Uterus (tissue), 4 donors: ENCODE measurements around the gene TCAIM. TPM values are rescaled to one million over a fixed set of nuclear protein-coding genes. Genes with fewer than 3 reads are reported as not detected.
A peak's percentile ranks its signal among the peaks of the same experiment; 100 is the strongest.

ENCODE experiments used
- DNase-seq, 2 donors: peaks; one replicate each; pipeline ENCODE4 v3.0.0-alpha.2; 2019 to 2020
- H3K27ac ChIP-seq, 2 donors: fragments of 200-600 bp; sonication (generic); 1 replicate in 1 of 2; 2 replicates in 1 of 2; pipeline ENCODE4 v1.5.1; 2016 to 2018
- H3K27me3 ChIP-seq, 2 donors: fragments of 200-600 bp; sonication (generic); one replicate each; pipeline ENCODE4 v1.5.1; 2018 to 2019; ENCODE audit warnings: control low read depth in 1 of 2
- H3K36me3 ChIP-seq, 2 donors: fragments of 200-600 bp; sonication (generic); one replicate each; pipeline ENCODE4 v1.5.1; 2019; ENCODE audit warnings: control low read depth in 1 of 2
- H3K4me1 ChIP-seq, 2 donors: fragments of 200-600 bp; sonication (generic); one replicate each; pipeline ENCODE4 v1.5.1; 2018 to 2019; ENCODE audit warnings: control low read depth in 1 of 2
- H3K4me3 ChIP-seq, 2 donors: fragments of 200-600 bp; sonication (generic); 1 replicate in 1 of 2; 2 replicates in 1 of 2; pipeline ENCODE4 v1.5.1; 2018 to 2019; ENCODE audit warnings: mild to moderate bottlenecking in 1 of 2
- H3K9me3 ChIP-seq, 2 donors: fragments of 200-600 bp; sonication (generic); one replicate each; pipeline ENCODE4 v1.5.1; 2019; ENCODE audit warnings: control low read depth in 1 of 2
- POLR2A ChIP-seq, 2 donors: fragments of 450-650 bp; IDR thresholded peaks; one replicate each; pipeline ENCODE4 v1.6.1; 2016; ENCODE audit warnings: antibody characterized with exemption in 2 of 2, mild to moderate bottlenecking in 1 of 2, moderate library complexity in 1 of 2
- intact Hi-C: fragments of 100-400 bp; cut with DNase I; formaldehyde crosslinking; loops from one replicate; pipeline ENCODE4 v1.15.1; 2023; ENCODE audit warnings: low total_unique reads
- total RNA-seq, 4 donors: library from RNA; depleted of rRNA in 3 of 4; stranded (reverse); fragments of >200 nt in 3 of 4; gene quantifications; one replicate each; pipeline versions ENCODE4 v1.1.0 to v1.2.4, GENCODE V29; 2014 to 2023
- TF ChIP-seq, protein P1 (sequence below), 4 experiments: fragments of 200-600 bp in 2 of 4; fragments of 450-650 bp in 2 of 4; sonication (generic) in 2 of 4; IDR thresholded peaks; one replicate each; pipeline ENCODE4 v1.5.1; 2016 to 2019; ENCODE audit warnings: antibody characterized with exemption in 4 of 4, mild to moderate bottlenecking in 2 of 4, moderate library complexity in 1 of 4
- donor health status: DM: yes; HTN: yes; CAD: no.

TCAIM gene
- total RNA-seq, 4 donors from 2014 or later, result 3.8 to 38.7 (median 19.6) TPM

- Histone ChIP-seq H3K4me1 (peaks cover 0 to under 1% of the 10 kb centered on the region in 2 donors), H3K36me3 (no peaks in the 10 kb centered on the region), H3K27me3 (no peaks in the 10 kb centered on the region), H3K9me3 (no peaks in the 10 kb centered on the region), H3K4me3 (no peak overlapping the region), H3K27ac (no peak overlapping the region)
- no peak for TF ChIP-seq POLR2A (IDR thresholded peaks at IDR 0.05)
- TF ChIP-seq, protein P1, sequence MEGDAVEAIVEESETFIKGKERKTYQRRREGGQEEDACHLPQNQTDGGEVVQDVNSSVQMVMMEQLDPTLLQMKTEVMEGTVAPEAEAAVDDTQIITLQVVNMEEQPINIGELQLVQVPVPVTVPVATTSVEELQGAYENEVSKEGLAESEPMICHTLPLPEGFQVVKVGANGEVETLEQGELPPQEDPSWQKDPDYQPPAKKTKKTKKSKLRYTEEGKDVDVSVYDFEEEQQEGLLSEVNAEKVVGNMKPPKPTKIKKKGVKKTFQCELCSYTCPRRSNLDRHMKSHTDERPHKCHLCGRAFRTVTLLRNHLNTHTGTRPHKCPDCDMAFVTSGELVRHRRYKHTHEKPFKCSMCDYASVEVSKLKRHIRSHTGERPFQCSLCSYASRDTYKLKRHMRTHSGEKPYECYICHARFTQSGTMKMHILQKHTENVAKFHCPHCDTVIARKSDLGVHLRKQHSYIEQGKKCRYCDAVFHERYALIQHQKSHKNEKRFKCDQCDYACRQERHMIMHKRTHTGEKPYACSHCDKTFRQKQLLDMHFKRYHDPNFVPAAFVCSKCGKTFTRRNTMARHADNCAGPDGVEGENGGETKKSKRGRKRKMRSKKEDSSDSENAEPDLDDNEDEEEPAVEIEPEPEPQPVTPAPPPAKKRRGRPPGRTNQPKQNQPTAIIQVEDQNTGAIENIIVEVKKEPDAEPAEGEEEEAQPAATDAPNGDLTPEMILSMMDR (IDR thresholded peaks at IDR 0.05), result no peak
- intact Hi-C loops, result no loop called here
- DNase-seq, result no peak
Measured at GRCh38 chr3:44334326-44334725, 4.2 kb upstream of the TCAIM start.

GRCh38 chr3:44337248-44337785 is 1.2 kb upstream of the TCAIM start:
- Histone ChIP-seq H3K9me3 (no peaks in the 10 kb centered on the region), H3K36me3 (no peaks in the 10 kb centered on the region), H3K27me3 (no peaks in the 10 kb centered on the region), H3K4me3 (peak overlapping the region; percentile 68 to 89), H3K27ac (peak overlapping the region; percentile 94 to 95), H3K4me1 (peaks cover 0 to 4% of the 10 kb centered on the region in 2 donors)
- no peak for TF ChIP-seq POLR2A (IDR thresholded peaks at IDR 0.05)
- TF ChIP-seq, protein P1 (IDR thresholded peaks at IDR 0.05), result no peak
- intact Hi-C loops, result no loop called here
- DNase-seq, result no peak

DNA sequence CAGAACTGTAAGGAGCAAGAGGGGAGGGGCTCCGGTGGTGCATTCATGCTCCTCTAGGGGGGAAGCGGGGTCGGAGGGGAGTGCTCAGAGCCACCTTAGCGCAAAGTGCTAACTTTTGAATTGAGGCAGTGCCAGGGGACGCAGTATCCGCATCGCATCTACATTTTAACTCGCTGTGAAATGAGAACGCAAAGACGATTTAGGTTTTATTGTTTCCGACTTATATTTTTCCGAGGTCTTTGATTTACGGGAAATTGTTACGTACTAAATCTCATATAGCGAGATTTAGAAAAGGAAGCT is 212 bp downstream of the TCAIM start:
- H3K27ac ChIP-seq, result peak overlapping the region; percentile 94 to 95
- intact Hi-C loops, result no loop called here
- no peak for DNase-seq
- TF ChIP-seq, protein P1 (IDR thresholded peaks at IDR 0.05), result no peak
- peak overlapping the region; percentile 68 to 89 for H3K4me3 ChIP-seq
- H3K9me3 ChIP-seq, result no peaks in the 10 kb centered on the region
- H3K27me3 ChIP-seq, result no peaks in the 10 kb centered on the region
- peaks cover 0 to 4% of the 10 kb centered on the region in 2 donors for H3K4me1 ChIP-seq
- no peaks in the 10 kb centered on the region for H3K36me3 ChIP-seq

- peaks cover 0 to 4% of the 10 kb centered on the region in 2 donors for H3K4me1 ChIP-seq
- H3K4me3 ChIP-seq, result peak overlapping the region; percentile 68 to 89
- H3K27ac ChIP-seq, result peak overlapping the region; percentile 94 to 95
- no peaks in the 10 kb centered on the region for H3K27me3 ChIP-seq
- intact Hi-C loops, result no loop called here
- DNase-seq, result no peak
- no peak for TF ChIP-seq POLR2A (IDR thresholded peaks at IDR 0.05)
- TF ChIP-seq, protein P1 (IDR thresholded peaks at IDR 0.05), result no peak
- H3K9me3 ChIP-seq, result no peaks in the 10 kb centered on the region
- no peaks in the 10 kb centered on the region for H3K36me3 ChIP-seq
Measured at GRCh38 chr3:44339181-44340057, 853 bp downstream of the TCAIM start.

GRCh38 chr3:44340058-44340395 is 1.5 kb downstream of the TCAIM start:
- no peaks in the 10 kb centered on the region for H3K27me3 ChIP-seq
- no peak overlapping the region for H3K4me3 ChIP-seq
- no peak for DNase-seq
- intact Hi-C loops, result no loop called here
- H3K4me1 ChIP-seq, result peaks cover 0 to 4% of the 10 kb centered on the region in 2 donors
- no peaks in the 10 kb centered on the region for H3K36me3 ChIP-seq
- H3K27ac ChIP-seq, result peak overlapping the region; percentile 94 to 95
- no peaks in the 10 kb centered on the region for H3K9me3 ChIP-seq
- no peak for TF ChIP-seq POLR2A (IDR thresholded peaks at IDR 0.05)
- TF ChIP-seq, protein P1 (IDR thresholded peaks at IDR 0.05), result no peak
